ENCODE data around the gene NT5DC2.

Gene NT5DC2

GRCh38 chr3:52509753-52510328 lies 23.8 kb downstream of the NT5DC2 start:
- DNase-seq (no peak), ATAC-seq (no peak)

- DNase-seq (no peak), ATAC-seq (no peak)
These were observed 26.3 kb downstream of the NT5DC2 start for GRCh38 chr3:52507359-52507758.

- ATAC-seq (no peak), DNase-seq (no peak)
These were observed 27.2 kb downstream of the NT5DC2 start for GRCh38 chr3:52506266-52506966.

GRCh38 chr3:52504977-52505376 lies 28.7 kb downstream of the NT5DC2 start:
- ATAC-seq (no peak), DNase-seq (no peak)

GRCh38 chr3:52503788-52504424 lies 29.8 kb downstream of the NT5DC2 start:
- ATAC-seq (no peak), DNase-seq (no peak)

GRCh38 chr3:52502808-52503350 lies 30.8 kb downstream of the NT5DC2 start:
- DNase-seq (no peak), ATAC-seq (no peak)

- ATAC-seq: no peak
These were observed 31.7 kb downstream of the NT5DC2 start for GRCh38 chr3:52502001-52502400.

GRCh38 chr3:52501046-52501445 lies 32.6 kb downstream of the NT5DC2 start:
- DNase-seq (no peak), ATAC-seq (no peak)

More at GRCh38 chr3:52502001-52502400, 31.7 kb downstream of the NT5DC2 start:
- DNase-seq: no peak

- DNase-seq (no peak), ATAC-seq (no peak)
These were observed 35.3 kb downstream of the NT5DC2 start for GRCh38 chr3:52498137-52499054.

GRCh38 chr3:52495777-52496602 lies 37.7 kb downstream of the NT5DC2 start:
- no peak for ATAC-seq
- no peak for DNase-seq

GRCh38 chr3:52494886-52495495 lies 38.7 kb downstream of the NT5DC2 start, which contains the start of gene STAB1:
Gene STAB1, plus strand, starts transcription at chr3:52495338. Its CDS starts 76 bp downstream, at chr3:52495414.
- DNase-seq (no peak), ATAC-seq (no peak)

- ATAC-seq (no peak), DNase-seq (no peak)
These were observed 39.2 kb downstream of the NT5DC2 start for GRCh38 chr3:52494445-52494844.

- ATAC-seq (no peak), DNase-seq (no peak)
These were observed 40.2 kb downstream of the NT5DC2 start for GRCh38 chr3:52493232-52494017.

- no peak for ATAC-seq
These were observed 41.6 kb downstream of the NT5DC2 start for GRCh38 chr3:52492059-52492458.

GRCh38 chr3:52490939-52491526 lies 42.6 kb downstream of the NT5DC2 start:
- ATAC-seq: no peak

More at GRCh38 chr3:52492059-52492458, 41.6 kb downstream of the NT5DC2 start:
- DNase-seq: no peak

GRCh38 chr3:52490035-52490938 lies 43.4 kb downstream of the NT5DC2 start:
- no peak for DNase-seq

More at GRCh38 chr3:52490939-52491526, 42.6 kb downstream of the NT5DC2 start:
- no peak for DNase-seq

GRCh38 chr3:52489453-52489852 lies 44.2 kb downstream of the NT5DC2 start:
- ATAC-seq (no peak), DNase-seq (no peak)

More at GRCh38 chr3:52490035-52490938, 43.4 kb downstream of the NT5DC2 start:
- no peak for ATAC-seq

- ATAC-seq: no peak
- no peak for DNase-seq
These were observed 44.9 kb downstream of the NT5DC2 start for GRCh38 chr3:52488746-52489145.

Measured in stimulated activated naive CD8-positive, alpha-beta T cell treated with anti-CD3 and anti-CD28 coated beads, Interleukin-15, Interleukin-2, amounts not matched to agents 100 U/mL and 50 U/mL, for 24 hours (primary cell).